ENCODE measurements around the gene ATP5F1E.

Gene ATP5F1E

DNA sequence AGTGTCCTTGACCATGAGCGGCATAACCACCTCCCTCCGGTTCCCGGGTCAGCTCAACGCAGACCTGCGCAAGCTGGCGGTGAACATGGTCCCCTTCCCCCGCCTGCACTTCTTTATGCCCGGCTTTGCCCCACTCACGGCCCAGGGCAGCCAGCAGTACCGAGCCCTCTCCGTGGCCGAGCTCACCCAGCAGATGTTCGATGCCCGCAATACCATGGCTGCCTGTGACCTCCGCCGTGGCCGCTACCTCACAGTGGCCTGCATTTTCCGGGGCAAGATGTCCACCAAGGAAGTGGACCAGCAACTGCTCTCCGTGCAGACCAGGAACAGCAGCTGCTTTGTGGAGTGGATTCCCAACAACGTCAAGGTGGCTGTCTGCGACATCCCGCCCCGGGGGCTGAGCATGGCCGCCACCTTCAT, 8.0 kb downstream of the ATP5F1E start:
- Mint-ChIP-seq H3K4me1 (ENCODE audit: low read depth in 2 of 2) (peaks cover 21 to 41% of the 10 kb centered on the region in 2 donors), H3K36me3 (ENCODE audit: insufficient read depth) (peaks cover 72% of the 10 kb centered on the region), H3K4me3 (no peak overlapping the region), H3K27me3 (no peaks in the 10 kb centered on the region), H3K9me3 (no peaks in the 10 kb centered on the region), H3K27ac (no peak overlapping the region)
- DNase-seq (no peak), ATAC-seq (replicated peaks) (no peak)

DNA sequence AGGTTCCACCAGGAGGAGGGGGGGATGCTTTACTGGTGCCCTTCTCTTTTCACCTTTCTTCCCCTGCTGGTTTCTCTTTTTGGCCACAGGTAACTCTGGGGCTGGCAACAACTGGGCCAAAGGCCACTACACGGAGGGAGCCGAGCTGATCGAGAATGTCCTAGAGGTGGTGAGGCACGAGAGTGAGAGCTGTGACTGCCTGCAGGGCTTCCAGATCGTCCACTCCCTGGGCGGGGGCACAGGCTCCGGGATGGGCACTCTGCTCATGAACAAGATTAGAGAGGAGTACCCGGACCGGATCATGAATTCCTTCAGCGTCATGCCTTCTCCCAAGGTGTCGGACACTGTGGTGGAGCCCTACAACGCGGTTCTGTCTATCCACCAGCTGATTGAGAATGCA, 8.5 kb downstream of the ATP5F1E start:
- Mint-ChIP-seq H3K27ac (no peak overlapping the region), H3K27me3 (no peaks in the 10 kb centered on the region), H3K36me3 (ENCODE audit: insufficient read depth) (peaks cover 67% of the 10 kb centered on the region), H3K9me3 (no peaks in the 10 kb centered on the region), H3K4me1 (ENCODE audit: low read depth in 2 of 2) (peaks cover 19 to 36% of the 10 kb centered on the region in 2 donors), H3K4me3 (no peak overlapping the region)
- DNase-seq (no peak), ATAC-seq (replicated peaks) (no peak)

DNA sequence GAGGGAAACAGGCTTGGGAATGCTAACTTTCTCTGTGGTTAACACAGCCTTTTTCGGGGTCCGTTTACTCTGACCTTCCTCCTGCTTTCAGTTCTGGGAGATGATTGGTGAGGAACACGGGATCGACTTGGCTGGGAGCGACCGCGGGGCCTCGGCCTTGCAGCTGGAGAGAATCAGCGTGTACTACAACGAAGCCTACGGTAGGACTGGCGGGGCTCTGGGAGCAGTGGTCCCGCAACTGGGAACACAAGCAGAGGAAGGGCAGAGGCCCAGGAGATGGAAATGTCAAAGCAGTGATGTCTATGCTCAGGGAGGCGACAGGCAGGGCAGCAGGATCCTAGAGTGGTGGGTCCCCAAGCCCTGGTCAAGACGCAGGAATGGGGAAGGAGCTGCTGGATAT, 9.4 kb downstream of the ATP5F1E start:
- ATAC-seq (replicated peaks) (no peak), DNase-seq (no peak)
- Mint-ChIP-seq H3K9me3 (no peaks in the 10 kb centered on the region), H3K27ac (peak overlapping the region in 1 of 2 donors; percentile 10), H3K27me3 (no peaks in the 10 kb centered on the region), H3K4me1 (ENCODE audit: low read depth in 2 of 2) (peaks cover 20 to 29% of the 10 kb centered on the region in 2 donors), H3K36me3 (ENCODE audit: insufficient read depth) (peaks cover 59% of the 10 kb centered on the region), H3K4me3 (no peak overlapping the region)

DNA sequence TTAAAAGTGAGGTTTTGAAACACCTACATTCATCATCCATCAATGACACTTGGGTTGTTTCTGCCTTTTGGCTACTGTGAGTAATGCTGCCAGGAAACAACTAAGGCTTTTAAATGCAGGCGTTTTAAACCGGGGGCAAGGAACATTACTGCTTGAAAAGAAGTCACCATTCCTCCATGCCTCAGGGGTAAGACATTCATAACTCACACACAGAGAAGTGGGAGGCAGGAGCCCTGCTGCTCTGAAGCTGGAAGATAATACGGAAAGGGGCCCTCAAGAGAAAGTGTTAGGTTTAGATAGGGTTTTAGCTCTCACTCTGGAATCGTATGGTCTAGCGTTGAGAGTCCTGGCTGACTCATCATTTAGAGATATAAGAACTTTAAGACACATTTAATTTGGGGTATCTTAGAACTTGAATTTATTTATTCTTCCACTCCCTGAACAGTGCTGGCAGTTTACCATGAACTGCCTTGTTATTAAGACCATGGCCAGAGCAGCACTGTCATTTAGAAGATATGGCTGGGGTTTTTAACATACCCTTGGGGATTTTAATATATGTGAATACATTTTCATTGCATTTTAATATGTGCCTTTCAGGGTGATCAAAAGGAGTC, 11.1 kb downstream of the ATP5F1E start:
- peak overlapping the region in 1 of 2 donors; percentile 13 for H3K27ac Mint-ChIP-seq

DNA sequence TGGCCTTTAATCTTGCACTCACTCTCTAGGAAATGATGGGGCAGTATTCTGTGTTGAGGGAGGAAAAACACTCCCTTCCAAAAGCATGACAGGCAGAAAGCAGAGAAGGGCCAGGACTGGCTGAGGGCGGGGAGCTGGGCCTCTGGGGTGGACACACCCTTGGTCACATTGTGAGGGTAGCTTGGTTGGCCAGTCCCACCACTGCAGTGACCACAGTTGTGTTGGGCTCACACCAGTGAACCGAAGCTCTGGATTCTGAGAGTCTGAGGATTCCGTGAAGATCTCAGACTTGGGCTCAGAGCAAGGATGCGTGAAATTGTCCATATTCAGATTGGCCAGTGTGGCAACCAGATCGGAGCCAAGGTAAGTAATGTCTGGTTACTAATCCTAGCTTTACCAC, 12.9 kb downstream of the ATP5F1E start, which contains the start of gene TUBB1:
Gene TUBB1 (plus strand): TSS at position 213 of the 400 bp plus-strand sequence. CDS start 94 bp downstream, at position 307.
- no peaks in the 10 kb centered on the region for H3K27me3 Mint-ChIP-seq
- DNase-seq: no peak
- H3K4me3 Mint-ChIP-seq: no peak within 1 kb of the TSS
- H3K9me3 Mint-ChIP-seq: no peaks in the 10 kb centered on the region
- peaks cover 24% of the 10 kb centered on the region for H3K36me3 Mint-ChIP-seq (ENCODE audit: insufficient read depth)
- peaks cover 23 to 24% of the 10 kb centered on the region in 2 donors for H3K4me1 Mint-ChIP-seq (ENCODE audit: low read depth in 2 of 2)
- ATAC-seq (replicated peaks): no peak
- H3K27ac Mint-ChIP-seq: no peak within 1 kb of the TSS

More for the DNA sequence above, 11.1 kb downstream of the ATP5F1E start:
- no peak for DNase-seq
- Mint-ChIP-seq H3K27me3 (no peaks in the 10 kb centered on the region), H3K9me3 (no peaks in the 10 kb centered on the region), H3K4me3 (no peak overlapping the region), H3K4me1 (ENCODE audit: low read depth in 2 of 2) (peaks cover 19 to 24% of the 10 kb centered on the region in 2 donors), H3K36me3 (ENCODE audit: insufficient read depth) (peaks cover 43% of the 10 kb centered on the region)
- no peak for ATAC-seq (replicated peaks)

DNA sequence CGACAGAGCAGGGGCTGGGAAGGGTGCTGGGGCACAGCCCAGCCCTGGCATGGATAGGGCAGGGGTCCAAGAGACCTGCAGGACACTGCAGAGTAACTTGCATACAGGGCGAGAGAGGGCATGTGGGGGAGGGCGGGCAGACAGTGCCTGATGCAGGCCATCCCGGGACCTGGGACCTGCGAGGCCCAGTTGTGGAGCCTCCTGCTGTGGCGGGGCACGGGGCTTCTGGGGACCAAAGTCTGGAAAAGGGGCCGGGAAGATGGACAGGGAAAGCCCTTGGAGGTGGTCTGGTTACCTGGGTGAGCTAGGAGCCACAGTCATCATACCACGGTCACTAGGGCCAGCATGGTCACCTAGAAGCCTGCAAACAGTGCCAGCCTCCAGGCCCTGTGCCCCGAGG, 13.3 kb downstream of the ATP5F1E start:
- Mint-ChIP-seq H3K9me3 (no peaks in the 10 kb centered on the region), H3K4me1 (ENCODE audit: low read depth in 2 of 2) (peaks cover 27 to 28% of the 10 kb centered on the region in 2 donors), H3K36me3 (ENCODE audit: insufficient read depth) (peaks cover 20% of the 10 kb centered on the region), H3K4me3 (no peak overlapping the region), H3K27ac (no peak overlapping the region), H3K27me3 (no peaks in the 10 kb centered on the region)
- ATAC-seq (replicated peaks): no peak
- no peak for DNase-seq

DNA sequence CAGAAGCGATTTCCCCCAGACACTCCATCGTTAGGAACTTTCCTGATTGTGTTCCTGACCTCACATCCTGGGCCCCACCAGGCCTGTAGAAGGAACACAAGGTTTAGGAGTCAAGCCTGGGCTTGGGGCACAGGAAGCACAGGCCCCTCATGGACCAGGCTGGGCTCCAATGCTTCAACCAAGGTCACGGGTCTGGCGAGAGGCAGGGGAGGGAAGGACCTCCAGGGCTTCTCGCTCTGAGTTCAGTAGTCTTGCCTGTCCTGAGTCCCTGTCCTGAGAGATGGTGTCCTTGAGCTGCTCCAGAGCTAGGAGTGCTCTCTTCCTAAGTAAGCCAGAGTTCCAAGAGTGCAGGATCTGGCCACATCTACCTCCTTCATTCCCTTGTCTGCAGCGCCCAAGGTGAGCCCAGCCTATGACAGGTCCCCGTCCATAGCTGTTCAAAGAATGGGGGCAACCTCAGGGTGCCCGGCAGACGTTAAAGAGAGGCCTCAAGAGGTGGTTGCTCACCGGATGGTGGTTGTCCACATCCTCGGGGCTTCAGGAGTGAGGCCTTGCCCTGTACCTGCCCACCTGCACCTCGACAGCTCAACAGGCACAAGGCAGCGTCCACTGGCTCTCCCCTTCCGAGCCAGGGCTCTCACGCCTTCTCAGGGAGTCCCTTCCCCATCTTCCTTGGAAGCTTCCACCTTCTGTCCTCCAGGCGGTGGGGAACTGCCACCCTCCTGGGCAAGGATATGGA, 14.5 kb downstream of the ATP5F1E start:
- Mint-ChIP-seq H3K4me3 (no peak overlapping the region), H3K27ac (peak overlapping the region in 1 of 2 donors; percentile 8), H3K27me3 (no peaks in the 10 kb centered on the region), H3K36me3 (ENCODE audit: insufficient read depth) (peaks cover 10% of the 10 kb centered on the region), H3K4me1 (ENCODE audit: low read depth in 2 of 2) (peaks cover 35 to 36% of the 10 kb centered on the region in 2 donors), H3K9me3 (no peaks in the 10 kb centered on the region)
- no peak for DNase-seq
- ATAC-seq (replicated peaks): no peak

DNA sequence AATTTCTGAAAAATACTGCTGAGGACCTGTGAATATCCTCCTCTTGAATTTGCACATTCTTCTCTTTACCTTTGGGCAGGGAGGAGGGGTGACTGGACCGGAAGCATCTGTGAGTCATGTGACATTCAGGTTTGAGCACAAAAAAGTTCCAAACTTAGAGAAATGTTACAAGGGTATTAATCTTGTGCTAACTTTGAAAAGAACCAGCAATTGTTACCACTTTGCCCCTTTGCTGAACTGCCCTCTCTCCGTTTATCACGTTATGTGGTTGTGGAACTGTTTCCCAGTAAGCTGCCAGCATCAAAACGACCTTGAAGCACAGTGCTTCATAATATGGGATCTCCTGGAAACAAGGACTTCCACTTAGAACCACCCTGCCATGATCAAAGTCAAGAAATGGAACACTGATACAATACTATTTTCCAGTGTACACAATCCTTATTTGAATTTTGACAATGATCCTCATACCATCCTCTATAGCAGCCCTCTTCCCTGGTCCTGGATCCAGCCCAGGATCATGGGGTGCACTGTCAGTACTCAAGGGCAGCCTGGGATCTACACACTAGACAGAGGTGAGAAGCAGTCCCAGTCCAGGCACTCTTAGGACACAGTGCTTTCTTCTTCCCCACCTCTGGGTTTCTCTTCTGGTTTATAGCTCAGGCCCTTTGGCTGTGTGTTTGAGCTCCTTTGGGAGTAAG, 15.2 kb downstream of the ATP5F1E start:
- Mint-ChIP-seq H3K9me3 (no peaks in the 10 kb centered on the region), H3K27ac (peak overlapping the region in 1 of 2 donors; percentile 82), H3K4me3 (no peak overlapping the region), H3K4me1 (ENCODE audit: low read depth in 2 of 2) (peaks cover 30 to 38% of the 10 kb centered on the region in 2 donors), H3K36me3 (ENCODE audit: insufficient read depth) (peaks cover 4% of the 10 kb centered on the region), H3K27me3 (no peaks in the 10 kb centered on the region)
- ATAC-seq (replicated peaks) (no peak), DNase-seq (no peak)

DNA sequence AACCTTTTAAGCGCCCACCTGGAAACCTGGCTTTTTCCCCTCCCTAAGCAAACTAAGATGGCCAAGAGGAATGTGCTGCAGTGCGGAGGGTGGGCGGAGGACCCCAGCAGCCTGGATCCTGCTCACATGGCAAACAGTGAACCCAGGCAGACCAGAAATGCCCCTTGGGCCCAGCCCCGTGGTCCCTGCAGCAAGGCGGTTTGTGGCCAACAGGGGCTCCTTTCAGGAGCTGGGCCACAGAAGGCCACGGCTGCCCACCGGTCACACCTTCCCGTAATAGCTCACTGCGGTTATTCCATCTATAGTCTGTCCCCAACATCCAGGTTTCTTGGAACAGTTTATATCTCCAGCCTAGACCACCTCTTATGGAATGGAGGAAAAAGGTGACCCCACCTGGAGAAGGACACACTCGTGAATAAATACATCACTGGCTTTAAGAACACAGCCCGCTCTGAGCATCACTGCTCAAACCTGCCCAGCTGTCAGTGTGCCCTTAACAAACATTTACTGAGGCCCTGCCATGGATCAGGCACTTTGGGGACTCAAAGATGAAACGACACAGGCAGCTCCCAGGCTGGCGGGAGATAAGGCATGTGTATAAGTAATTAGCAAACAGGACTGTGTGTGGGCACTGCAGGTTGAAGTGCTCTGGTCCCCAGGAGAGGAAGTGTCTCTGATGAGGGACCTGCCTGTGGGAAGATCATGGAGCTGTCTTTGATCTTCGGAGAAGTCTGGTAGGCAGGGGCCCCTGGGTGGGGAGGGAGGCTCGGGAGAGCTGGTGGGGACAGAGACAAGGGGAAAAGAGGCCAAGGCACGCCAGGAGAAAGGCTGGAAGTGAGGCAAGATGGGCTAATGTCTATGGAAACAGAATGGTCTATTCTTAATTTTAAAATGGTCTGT, 16.1 kb downstream of the ATP5F1E start:
- H3K4me3 Mint-ChIP-seq: no peak overlapping the region
- H3K9me3 Mint-ChIP-seq: no peaks in the 10 kb centered on the region
- peaks cover 30 to 42% of the 10 kb centered on the region in 2 donors for H3K4me1 Mint-ChIP-seq (ENCODE audit: low read depth in 2 of 2)
- DNase-seq: no peak
- peak overlapping the region in 1 of 2 donors; percentile 82 for H3K27ac Mint-ChIP-seq
- ATAC-seq (replicated peaks): no peak
- H3K27me3 Mint-ChIP-seq: no peaks in the 10 kb centered on the region
- no peaks in the 10 kb centered on the region for H3K36me3 Mint-ChIP-seq (ENCODE audit: insufficient read depth)

DNA sequence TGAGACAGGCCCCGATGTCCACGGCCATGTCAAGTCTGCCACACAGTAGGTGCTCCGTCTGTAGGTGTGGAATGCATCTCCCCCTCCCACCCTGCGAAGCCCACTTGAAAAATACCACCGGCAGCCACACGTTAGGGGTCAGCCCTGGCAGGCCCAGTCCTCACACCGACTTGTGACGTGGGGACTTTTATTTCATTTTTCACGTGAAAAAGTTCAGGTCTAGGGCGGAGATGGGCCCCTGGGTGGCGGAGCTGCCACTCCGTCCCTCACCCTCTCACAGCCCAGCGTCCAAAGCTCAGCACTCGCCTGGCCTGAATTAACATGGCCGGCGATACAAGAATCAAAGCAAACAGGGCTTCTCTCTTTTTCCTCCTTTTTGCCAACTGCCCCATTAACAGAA, 16.7 kb downstream of the ATP5F1E start:
- Mint-ChIP-seq H3K27me3 (no peaks in the 10 kb centered on the region), H3K4me1 (ENCODE audit: low read depth in 2 of 2) (peaks cover 30 to 42% of the 10 kb centered on the region in 2 donors), H3K4me3 (no peak overlapping the region), H3K36me3 (ENCODE audit: insufficient read depth) (no peaks in the 10 kb centered on the region), H3K27ac (no peak overlapping the region), H3K9me3 (no peaks in the 10 kb centered on the region)
- DNase-seq (no peak), ATAC-seq (replicated peaks) (no peak)

DNA sequence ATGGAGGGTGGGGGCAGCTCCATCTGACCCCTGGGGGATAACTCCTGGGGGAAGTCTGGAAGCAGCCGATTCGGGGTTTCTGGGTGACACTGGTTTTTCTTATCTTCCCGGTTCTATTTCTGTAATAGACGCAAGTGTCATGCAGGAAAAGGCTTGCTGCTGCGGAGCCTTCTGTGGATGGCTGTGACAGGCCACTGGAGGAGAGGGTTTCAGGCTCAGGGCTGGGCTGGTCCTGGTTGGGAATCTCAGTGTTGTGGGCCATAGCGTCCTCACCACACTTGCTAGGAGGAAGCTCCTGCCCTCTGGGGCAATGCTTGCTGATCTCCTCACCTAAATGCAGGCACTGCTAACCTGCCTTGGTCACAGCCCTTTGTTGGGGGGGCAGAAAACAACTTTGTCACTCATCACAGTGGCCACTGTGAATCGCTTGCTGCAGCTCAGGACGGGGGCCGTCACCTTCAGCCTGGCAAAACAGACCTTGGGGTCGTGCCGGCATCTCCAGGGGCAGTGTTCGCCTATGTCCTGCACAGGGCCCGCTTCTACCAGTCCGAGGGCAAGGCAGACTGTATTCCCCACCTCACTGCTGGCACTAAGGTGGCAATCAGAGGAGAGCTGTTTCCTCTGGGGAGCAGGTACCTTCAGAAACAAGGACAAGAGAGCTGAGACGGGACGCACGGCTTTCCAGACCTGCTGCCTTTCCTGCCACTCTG, 17.3 kb downstream of the ATP5F1E start:
- no peak for ATAC-seq (replicated peaks)
- Mint-ChIP-seq H3K4me3 (no peak overlapping the region), H3K4me1 (ENCODE audit: low read depth in 2 of 2) (peaks cover 30 to 42% of the 10 kb centered on the region in 2 donors), H3K9me3 (no peaks in the 10 kb centered on the region), H3K36me3 (ENCODE audit: insufficient read depth) (no peaks in the 10 kb centered on the region), H3K27me3 (no peaks in the 10 kb centered on the region), H3K27ac (peak overlapping the region in 1 of 2 donors; percentile 87)
- DNase-seq: no peak

DNA sequence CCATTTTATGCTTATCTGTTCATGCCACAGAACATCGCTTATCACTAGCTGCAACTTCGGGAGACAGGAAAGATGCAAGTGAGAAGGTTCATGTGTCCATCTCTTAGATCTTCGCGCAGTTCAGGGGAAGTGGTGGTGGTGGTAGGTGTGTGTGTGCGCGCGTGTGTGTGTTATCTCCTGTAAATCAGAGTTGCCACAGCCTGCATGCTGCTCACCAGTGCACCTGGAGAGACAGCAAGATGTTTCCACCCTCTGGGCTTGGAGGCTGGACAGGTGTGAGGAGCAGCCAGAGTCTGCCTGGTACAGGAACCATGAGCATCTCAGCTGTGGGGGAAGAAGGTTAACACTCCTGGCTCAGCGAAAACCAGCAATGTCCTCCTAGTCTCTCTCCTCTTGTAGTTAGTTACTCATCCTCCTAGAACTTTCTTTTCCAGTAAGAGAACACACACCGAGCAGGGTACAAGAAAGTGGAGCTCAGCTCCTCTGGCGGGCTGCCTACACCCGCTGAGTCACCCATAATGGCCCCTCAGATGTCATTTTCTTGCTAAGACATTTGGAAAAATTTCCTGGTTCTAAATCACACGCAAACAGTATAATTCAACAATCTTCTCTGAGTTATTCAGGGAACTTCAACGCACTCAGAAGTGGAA, 18.1 kb downstream of the ATP5F1E start:
- Mint-ChIP-seq H3K36me3 (ENCODE audit: insufficient read depth) (no peaks in the 10 kb centered on the region), H3K4me1 (ENCODE audit: low read depth in 2 of 2) (peaks cover 30 to 42% of the 10 kb centered on the region in 2 donors), H3K27ac (peak overlapping the region; percentile 61 to 87), H3K9me3 (no peaks in the 10 kb centered on the region), H3K4me3 (peak overlapping the region; percentile 39 to 51), H3K27me3 (no peaks in the 10 kb centered on the region)
- ATAC-seq (replicated peaks) (peak; percentile 91), DNase-seq (peak; percentile 14 to 22 (median 19))

Data from effector memory CD8-positive, alpha-beta T cell (primary cell).